HG02981 (cell line): ENCODE data around the gene BORCS5.
A peak's percentile ranks its signal among the peaks of the same experiment; 100 is the strongest.
"Not testable (repeated sequence)": the region's sequence is repeated elsewhere in the genome, so short reads cannot be mapped to it uniquely, and the experiment has no call there.

Source experiments
- ATAC-seq: cut with Tn5 transposase; IDR thresholded peaks from one replicate; pipeline ENCODE4 v1.9.1; 2021; ENCODE audit warnings: mild to moderate bottlenecking, moderate library complexity; ENCODE audit not compliant: unreplicated experiment

Gene BORCS5

DNA sequence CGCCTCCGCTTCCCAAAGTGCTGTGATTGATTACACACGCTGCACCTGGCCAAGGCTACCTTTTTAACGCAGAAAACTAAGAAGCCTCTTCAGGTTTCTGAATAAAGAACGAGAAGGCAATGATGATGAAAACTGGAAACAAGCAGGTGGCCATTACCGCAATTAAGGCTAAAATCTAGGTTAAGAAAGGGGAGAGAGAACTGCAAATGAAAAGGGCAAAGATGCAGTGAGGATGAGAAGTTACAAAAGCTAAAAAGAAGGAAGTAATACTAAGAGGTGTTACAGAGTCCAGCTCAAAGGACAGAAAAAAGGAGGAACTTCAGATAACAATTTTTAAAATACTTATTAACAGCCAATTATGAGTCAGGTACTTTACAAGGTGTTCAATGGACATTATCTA, 126.1 kb downstream of the BORCS5 start:
- ATAC-seq: no peak

DNA sequence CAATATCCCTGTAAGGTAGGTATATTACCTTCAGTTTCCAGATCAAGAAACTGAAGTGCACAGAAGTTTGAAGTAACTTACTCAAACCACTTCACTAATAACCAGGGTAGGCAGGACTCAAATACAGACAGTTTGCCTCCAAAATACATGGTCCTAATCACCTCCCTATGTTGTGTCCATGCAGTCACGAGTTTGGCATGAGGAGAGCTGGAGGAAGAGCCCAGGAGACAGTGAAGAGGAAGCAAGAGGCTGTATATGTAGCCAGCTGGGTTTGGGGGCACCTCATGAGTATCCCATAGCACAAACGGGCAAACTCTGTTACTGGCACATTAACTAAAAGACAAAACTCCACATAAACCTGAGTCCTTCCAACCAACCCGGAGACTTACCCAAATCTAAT, 126.6 kb downstream of the BORCS5 start:
- ATAC-seq: no peak

DNA sequence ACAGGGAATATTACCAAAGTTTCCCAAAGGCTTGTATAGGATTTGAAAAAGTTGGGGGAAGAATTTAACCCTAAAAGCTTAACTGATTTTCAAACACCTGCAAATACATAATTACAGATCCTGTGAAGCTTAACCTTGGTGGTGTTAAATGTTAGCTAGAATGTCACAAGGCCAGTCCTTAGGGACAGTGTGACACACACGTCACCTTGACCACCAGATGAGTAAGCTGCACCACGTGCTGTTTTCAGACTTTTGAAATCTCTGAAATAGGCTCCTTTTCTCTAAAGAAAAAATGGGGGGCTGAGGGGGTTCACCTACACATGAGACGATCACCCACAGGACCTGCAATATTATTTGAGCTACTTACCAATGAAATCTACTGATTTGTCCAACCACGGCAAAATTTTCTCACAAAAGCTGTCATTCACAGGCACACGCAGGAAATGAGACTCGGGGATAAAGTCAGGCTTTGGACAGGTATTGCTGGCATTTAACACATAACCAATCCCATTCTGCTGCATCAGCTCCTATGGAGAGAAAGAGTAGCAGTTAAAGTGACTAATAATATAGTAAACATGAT, 129.9 kb downstream of the BORCS5 start:
- ATAC-seq: peak; percentile 95

DNA sequence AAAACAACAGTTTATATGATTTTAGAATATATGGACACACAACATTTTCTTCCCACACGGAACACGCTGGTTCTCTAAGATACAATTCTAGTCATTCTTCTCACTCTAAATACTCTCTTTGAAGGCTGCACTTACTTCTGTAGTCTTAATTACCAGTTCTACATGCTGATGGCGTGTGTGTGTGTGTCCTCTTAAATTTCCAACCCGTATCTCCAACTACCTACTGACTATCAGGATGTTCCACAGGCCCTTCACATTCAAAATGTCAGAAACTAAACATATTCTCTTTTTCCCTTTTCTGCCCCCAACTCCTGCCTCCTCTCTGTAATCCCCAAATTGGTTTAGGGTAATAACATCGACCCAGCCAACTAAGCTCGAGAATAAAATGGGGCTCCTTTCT, 130.6 kb downstream of the BORCS5 start:
- no peak for ATAC-seq

DNA sequence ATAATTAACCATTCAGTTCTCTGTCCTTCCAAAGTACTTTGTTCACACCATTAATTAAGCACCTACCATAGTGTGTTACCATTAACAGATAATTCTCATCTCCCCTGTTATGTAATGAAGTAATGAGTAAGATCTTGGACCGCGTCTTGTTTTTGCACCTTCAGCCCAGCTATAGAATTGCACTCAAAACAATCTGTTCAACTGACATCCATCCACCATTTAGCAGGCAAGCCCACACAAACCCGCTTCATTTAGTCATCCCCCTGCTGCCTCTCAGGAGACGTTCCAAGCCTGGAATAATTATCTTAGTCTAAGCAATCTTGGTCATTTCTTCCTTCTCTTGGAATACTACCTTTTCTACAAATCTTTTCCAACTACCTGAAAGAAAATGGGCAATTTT, 131.4 kb downstream of the BORCS5 start:
- no peak for ATAC-seq

DNA sequence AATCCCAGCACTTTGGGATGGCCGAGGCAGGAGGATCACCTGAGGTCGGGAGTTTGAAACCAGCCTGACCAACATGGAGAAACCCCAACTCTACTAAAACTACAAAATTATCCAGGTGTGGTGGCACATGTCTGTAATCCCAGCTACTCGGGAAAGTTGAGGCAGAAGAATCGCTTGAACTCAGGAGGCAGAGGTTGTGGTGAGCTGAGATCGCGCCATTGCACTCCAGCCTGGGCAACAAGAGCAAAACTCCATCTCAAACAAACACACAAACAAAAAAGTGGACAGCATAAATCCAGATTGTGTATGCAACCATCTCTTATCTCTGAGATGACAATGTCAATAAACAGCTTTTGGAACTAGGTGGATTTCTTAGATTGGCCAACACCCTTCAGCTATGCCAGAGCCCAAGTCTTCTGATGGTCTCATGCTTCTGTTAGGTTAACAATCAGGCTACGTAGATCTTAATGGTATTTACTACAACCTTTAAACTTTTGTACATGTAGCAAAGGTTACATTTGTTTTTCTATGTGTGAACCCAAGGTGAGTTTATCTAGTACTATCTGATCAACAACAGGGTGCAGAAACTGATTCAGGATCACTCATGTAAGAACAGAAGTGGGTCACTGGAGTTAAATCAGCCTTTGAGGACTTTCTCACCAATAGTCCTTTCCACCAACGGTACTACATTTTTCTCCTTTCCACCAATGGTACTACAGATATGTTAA, 132.1 kb downstream of the BORCS5 start:
- no peak for ATAC-seq

DNA sequence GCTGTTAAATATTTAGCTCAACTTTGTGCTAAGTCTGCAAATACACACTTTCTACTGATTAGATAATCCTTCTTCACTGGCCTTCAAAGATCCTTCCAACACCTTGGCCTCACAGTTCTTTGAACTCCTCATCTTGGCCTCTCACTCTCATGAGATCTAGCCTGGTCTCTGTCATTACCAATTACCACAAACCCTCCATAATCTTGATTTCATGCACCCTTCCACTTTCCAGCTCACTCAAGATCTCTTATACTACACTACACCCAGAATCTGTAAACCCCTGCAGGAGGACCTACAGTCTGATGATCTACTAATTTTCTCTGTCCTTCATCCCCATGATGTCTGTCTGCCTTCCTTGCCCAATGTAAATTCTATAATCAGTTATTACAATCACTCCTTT, 134.7 kb downstream of the BORCS5 start:
- no peak for ATAC-seq

DNA sequence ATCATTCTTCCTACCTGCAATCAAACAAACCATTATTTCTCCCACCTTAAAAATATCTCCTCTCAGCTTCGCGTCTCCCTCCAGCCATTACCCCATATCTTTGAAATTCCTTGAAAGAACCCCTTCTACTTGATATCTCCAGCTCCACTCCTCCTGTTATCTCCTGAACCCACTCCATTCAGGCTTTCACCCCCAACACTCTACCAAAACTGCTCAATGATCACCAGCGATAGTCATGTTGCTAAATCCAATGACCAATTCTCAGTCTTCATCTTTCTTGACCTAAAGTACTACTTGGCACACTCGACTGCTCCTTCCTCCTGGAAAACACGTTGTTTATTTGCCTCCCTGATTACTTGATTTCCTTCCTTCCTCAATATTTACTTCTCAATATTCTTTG, 135.7 kb downstream of the BORCS5 start:
- no peak for ATAC-seq

DNA sequence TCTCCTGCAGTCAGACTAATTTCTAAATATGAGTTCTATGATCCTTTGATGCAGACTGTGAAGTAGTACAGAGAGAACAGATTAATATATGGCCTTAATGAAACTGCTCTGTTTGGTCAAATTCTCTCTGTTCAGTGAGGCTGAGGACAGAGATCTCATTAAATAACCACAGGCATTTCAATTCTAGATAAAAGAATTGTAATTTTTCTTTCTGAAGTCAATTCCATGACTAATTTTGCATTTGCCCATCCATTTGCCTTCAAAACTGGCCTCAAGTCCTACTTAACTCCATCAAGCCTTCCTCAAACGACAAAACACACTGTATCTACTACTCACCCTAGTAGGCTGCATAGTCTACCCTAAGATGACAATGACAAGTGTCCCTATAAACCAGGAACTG, 138.7 kb downstream of the BORCS5 start:
- ATAC-seq: no peak

DNA sequence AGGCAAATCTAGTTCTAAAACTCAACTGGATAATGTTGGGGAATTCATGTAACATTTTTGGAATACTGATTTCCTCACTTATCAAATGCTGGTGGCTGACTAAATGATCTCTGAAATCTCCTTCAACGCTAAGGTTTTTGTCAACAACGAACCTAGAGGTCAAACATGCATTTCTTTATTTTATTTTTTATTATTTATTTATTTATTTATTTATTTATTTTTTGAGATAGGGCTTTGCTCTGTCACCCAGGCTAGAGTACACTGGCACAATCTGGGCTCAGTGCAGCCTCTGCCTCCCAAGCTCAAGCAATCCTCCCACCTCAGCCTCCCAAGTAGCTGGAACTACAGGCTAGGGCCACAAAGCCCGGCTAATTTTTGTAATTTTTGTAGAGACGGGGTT, 141.3 kb downstream of the BORCS5 start:
- no peak for ATAC-seq

DNA sequence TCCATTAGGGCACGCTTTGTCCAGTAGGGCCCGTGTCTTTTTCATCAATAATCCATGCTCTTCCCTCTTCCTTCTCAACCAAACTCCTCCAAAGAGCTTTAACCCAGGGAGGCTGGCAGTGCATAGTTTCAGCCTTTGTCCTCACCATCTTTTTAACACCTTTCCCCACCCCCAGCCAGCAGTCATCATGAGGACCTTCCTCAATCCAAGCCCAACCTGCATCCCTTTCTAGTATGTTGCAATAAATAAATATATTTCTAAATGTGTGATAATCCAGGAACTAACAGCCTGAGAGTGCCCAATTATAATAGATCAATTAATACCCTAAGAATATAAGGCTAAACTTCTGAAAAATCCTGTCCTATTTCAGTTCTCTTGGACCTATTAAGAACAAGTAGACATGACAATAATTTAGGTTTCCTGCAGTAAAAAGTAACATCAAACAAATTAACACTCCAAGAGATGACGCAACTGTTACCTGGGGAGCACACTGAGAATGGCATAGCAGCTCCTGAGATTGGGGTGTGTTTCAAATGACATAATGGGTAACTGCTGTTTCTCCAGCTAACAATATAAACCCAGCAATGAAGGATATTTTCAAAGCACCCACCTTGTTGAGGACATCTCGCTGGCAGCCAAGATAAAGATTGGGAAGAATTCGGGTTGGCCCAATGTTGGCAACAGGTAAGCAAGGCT, 143.2 kb downstream of the BORCS5 start:
- no peak for ATAC-seq

DNA sequence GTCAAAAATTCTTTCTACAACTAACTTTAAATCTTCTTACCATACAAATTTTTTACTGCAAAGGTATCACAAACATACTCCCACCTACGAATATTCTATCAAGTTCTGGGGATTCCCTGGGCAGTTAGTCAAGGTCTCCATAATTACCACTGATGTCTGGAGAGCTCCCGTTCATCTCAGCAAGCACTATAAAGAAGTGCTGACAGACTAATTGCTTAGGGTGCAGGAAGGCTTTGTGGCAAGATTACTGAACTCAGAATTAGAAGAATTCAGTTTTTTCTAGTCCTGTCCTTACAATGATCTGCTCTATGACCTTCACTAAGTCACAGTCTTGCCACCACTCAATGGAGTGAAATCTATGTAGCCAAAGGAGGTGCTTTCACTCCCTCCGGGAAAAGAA, 144.2 kb downstream of the BORCS5 start:
- no peak for ATAC-seq

DNA sequence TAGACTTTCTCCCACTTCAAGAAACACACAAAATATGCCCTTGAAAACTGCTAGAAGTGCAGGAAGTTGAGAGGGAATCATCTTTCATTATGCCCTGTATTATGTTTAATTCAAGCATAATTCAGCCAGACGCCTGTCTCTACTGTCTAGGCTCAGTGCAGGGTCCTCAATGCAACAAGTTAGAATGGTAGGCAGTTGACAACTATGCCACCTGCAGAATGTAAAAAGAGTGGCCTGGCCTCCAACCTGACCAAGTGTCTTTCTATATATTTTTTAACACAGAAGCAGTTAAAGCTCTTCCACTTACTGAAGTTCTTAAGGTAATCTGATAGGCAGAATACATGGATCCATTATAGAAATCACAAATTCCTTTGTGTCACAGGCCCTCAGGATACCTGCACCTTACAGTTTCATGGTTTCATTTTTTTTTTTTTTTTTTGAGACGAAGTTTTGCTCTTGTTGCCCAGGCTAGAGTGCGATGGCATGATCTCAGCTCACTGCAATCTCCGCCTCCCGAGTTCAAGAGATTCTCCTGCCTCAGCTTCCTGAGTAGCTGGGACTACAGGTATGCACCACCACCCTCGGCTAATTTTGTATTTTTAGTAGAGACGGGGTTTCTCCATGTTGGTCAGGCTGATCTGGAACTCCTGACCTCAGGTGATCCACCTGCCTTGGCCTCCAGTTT, 145.4 kb downstream of the BORCS5 start:
- ATAC-seq: not testable (repeated sequence)

DNA sequence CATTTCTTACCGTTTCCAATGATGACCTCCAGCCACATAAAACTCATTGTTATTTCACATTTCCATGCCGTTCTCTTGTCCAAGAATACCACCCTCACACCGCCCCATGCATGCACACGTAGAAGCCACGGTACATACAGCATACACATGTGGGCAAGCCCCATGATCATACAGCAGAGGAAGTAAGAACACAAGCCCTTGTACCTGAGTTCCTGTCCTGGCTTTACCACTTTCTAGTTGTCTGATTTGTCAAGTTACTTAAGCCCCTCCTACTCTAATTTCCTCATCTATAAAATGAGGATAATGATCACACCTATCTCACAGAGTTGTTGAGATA, 145.9 kb downstream of the BORCS5 start:
- ATAC-seq: no peak

DNA sequence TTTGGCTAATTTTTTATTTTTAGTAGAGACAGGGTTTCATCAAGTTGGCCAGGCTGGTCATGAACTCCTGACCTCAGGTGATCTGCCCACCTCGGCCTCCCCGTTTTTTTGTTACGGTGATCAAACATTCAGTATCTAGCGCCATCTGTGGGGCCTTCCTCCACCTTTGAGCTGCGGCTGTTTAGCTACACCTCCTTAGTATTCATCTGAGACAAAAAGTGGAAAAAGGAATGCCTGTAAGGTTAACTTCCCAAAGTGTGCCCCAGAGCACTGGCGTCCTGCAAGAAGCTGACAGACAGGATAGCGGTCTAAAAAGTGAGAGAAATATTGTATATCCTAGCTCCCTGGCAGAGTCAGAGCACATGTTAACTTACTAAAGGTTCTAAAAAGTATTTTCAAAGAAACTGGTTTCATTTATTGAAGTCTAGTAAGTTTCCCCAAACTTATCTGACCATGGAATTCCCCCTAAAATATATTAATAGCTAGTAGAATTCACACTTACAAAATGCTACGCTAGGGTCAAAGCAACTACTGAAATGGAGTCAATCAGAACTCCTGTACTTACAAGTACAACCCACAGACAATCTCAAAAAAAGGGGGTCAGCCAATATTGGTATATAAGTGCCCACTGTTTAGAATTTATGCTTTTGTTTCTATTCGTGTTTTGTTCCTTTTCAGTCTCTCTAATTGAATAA, 146.7 kb downstream of the BORCS5 start:
- no peak for ATAC-seq

DNA sequence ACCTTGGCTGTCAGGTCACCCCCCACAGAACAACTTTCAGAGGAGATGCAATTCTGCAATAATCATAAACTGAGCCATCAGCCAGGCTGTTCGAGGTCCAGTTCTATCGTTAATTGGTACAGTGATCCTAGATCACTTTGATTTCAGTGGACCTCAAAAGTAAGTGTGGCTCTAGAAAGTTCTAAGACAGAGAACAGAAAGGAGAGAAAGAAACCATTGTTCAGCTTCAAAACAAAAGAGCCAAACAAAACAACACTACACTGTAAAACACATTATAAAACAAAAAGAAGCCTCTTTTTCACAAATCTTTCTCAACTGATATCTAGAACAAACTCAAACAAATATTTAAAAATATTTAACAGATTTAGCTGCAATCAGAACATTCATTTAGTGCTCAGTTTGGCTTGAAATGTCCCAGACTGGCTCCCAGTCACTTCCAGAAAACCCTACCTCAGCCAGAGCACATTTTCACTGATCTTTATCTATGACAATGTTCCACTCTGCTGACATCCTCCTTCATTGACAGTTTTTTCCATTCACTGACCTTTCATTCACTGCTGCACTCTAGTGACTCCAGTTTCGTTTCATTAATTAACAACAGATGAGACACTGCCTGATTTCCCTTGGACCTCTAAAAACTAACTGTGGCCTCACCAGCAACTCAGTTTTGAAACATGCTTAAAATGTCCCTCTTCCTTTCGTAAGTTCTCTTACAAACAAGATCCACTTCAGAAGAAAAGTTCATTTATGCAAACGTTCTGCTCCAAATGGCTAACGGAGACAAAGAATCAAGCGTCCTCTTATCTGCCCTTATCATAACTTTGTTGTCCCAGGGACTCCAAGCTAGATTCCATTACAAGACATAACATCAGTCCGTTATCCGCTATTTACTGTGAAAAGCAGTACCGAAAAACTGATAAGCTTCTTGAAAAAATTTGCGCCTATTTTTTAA, 148.9 kb downstream of the BORCS5 start:
- peak; percentile 85 for ATAC-seq

DNA sequence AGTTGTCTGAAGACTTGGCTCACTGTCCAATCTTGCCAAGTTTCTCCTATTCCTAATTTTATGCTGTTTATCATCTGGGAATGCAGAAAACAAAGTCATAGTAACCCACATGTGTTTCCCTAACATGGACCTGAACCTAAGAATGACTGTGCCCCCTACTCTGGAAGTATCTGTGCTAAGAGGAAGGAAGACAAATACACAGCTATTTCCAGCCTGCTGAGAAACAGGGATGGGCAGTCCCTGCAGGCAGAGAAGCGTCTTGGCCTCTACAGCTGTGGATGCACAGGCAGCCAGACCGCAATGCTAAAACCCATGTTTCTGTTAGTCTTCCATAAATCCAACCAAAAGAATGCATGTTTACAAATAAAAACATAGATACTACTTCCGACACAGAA, 149.6 kb downstream of the BORCS5 start:
- no peak for ATAC-seq

DNA sequence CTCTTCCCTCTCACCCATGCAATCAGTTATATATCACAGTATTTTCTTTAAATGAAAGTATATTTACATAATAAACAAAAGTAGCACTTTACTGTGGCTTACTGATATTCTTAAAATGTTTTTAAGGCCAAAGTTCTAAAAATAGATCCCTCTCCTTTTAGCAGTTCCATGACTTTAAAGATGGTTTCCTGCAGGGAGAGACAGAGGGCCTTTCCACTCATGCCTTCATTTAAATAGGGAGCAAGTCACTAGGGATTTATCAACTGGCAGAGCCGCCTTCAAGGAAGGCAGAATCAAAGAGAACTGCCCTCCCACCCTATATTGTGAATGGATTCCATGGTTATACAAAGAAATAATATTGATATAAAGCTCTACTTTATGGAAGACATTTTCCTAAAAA, 150.2 kb downstream of the BORCS5 start:
- ATAC-seq: no peak

DNA sequence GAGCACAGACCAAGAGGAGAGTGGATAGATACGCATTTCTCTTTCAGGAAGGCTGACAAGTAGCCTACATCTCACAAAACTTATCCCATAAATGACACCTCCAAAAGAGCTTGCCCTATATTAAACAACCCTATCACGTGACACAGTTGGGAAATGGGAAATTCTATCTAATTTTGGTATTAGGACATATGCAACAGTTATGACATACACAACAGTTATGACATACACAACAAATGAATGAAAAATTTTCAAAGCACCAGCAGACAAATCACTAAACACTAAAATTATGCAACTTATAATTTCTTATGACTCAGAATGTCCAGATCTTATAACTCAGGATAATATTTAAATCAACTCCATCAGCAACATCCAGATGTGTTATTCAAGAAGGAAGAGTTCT, 151.7 kb downstream of the BORCS5 start:
- no peak for ATAC-seq

DNA sequence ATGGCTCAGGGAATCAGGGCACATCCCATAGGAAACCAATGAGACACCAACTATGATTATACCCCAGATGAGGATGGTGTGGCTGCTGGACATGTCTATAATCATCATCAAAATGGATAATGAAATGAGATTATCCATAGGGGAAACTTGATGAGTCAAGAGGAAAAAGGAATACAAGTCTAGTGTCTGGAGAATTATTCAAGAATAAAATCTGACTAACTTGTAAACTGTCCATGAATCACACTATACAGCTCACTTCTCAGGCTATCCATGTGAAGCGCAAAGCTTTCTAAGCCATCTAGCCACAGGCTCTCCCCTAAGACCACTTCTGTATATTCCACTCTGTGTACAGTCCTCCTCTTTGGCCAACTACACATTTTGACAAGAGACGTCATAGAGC, 153.3 kb downstream of the BORCS5 start:
- no peak for ATAC-seq
